HL-60 (cell line): Measurements from ENCODE around the gene NMNAT2.

Experiments
- DNase-seq, 2 experiments: peaks; one replicate each; pipeline ENCODE4 v3.0.0-alpha.2; 2010 to 2020; ENCODE audit warnings: low read depth in 1 of 2, low spot score in 1 of 2
- H3K27ac ChIP-seq: fragments of 250-450 bp; sonication (Bioruptor Pico); replicated peaks from 2 replicates; pipeline ENCODE4 v1.5.1; 2020; ENCODE audit warnings: mild to moderate bottlenecking, moderate library complexity
- H3K27me3 ChIP-seq: fragments of 250-450 bp; sonication (Bioruptor Pico); 2 replicates; pipeline ENCODE4 v1.5.1; 2021; ENCODE audit warnings: mild to moderate bottlenecking, moderate library complexity; ENCODE audit not compliant: insufficient read depth, poor library complexity, severe bottlenecking
- H3K4me3 ChIP-seq: replicated peaks from 2 replicates; pipeline ENCODE4 v1.5.1; 2011; ENCODE audit warnings: mild to moderate bottlenecking, control low read depth, low read length; ENCODE audit not compliant: insufficient read depth
- GABPA ChIP-seq: IDR thresholded peaks from 2 replicates; pipeline ENCODE4 v1.6.1; 2012; ENCODE audit warnings: low read depth
- POLR2AphosphoS5 ChIP-seq: IDR thresholded peaks from 2 replicates; pipeline ENCODE4 v1.6.1; 2012; ENCODE audit warnings: low read depth
- SPI1 ChIP-seq: IDR thresholded peaks from 2 replicates; pipeline ENCODE4 v1.6.1; 2012; ENCODE audit warnings: low read depth, mild to moderate bottlenecking, borderline replicate concordance
- TF ChIP-seq, protein P1 (sequence below): IDR thresholded peaks from one replicate; pipeline ENCODE4 v1.5.1; 2011; ENCODE audit warnings: low read length, control low read depth, inconsistent platforms; ENCODE audit not compliant: insufficient read depth
- TF ChIP-seq, protein P2 (sequence below): IDR thresholded peaks from 2 replicates; pipeline ENCODE4 v1.6.1; 2012; ENCODE audit warnings: low read depth; ENCODE audit not compliant: insufficient replicate concordance

NMNAT2 gene

DNA sequence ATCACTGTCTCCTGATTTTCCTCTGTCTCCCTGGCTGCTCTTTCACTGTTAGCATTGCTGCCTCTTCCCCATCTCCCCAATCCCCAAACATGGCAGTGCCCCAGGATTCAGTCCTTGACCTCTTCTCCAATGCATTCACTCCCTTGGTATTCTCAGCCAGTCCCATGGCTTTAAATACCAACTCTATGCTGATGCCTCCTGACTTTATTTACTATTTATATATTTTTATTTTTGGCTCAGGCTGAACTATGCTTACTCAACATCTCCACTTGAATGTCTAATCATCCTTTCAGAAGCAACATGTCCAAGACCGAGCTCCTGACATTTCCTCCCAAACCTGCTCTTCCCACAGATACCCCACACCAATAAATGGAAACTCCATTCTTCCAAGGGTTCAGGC is 26.3 kb downstream of the NMNAT2 start:
- H3K27ac ChIP-seq = no peak overlapping the region
- no peak for DNase-seq

DNA sequence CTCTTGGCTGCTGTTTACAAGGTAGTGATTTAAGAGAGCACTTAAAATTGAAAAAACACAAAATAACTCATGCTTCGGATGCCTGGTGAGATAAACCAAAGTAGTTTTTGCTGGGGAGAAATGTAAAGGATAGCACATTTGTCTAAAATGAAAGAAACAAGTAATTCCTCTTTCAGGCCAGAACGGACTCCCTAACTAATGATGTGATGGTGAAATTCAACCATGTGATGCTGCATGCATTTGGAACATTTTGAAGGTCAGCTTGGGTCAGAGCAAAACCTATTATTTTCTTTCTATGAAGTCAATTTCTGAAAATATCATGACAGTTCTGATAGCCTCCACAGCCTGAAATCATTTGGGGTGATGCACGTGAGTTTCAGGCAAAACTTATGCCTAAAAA is 27.6 kb downstream of the NMNAT2 start:
- no peak overlapping the region for H3K4me3 ChIP-seq
- no peak for TF ChIP-seq POLR2AphosphoS5
- H3K27me3 ChIP-seq = peaks cover 6% of the 10 kb centered on the region
- DNase-seq = no peak
- H3K27ac ChIP-seq = no peak overlapping the region

More for the DNA sequence above, 26.3 kb downstream of the NMNAT2 start:
- TF ChIP-seq GABPA (no peak), SPI1 (no peak)
- TF ChIP-seq, protein P1, sequence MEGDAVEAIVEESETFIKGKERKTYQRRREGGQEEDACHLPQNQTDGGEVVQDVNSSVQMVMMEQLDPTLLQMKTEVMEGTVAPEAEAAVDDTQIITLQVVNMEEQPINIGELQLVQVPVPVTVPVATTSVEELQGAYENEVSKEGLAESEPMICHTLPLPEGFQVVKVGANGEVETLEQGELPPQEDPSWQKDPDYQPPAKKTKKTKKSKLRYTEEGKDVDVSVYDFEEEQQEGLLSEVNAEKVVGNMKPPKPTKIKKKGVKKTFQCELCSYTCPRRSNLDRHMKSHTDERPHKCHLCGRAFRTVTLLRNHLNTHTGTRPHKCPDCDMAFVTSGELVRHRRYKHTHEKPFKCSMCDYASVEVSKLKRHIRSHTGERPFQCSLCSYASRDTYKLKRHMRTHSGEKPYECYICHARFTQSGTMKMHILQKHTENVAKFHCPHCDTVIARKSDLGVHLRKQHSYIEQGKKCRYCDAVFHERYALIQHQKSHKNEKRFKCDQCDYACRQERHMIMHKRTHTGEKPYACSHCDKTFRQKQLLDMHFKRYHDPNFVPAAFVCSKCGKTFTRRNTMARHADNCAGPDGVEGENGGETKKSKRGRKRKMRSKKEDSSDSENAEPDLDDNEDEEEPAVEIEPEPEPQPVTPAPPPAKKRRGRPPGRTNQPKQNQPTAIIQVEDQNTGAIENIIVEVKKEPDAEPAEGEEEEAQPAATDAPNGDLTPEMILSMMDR = no peak
- TF ChIP-seq, protein P2, sequence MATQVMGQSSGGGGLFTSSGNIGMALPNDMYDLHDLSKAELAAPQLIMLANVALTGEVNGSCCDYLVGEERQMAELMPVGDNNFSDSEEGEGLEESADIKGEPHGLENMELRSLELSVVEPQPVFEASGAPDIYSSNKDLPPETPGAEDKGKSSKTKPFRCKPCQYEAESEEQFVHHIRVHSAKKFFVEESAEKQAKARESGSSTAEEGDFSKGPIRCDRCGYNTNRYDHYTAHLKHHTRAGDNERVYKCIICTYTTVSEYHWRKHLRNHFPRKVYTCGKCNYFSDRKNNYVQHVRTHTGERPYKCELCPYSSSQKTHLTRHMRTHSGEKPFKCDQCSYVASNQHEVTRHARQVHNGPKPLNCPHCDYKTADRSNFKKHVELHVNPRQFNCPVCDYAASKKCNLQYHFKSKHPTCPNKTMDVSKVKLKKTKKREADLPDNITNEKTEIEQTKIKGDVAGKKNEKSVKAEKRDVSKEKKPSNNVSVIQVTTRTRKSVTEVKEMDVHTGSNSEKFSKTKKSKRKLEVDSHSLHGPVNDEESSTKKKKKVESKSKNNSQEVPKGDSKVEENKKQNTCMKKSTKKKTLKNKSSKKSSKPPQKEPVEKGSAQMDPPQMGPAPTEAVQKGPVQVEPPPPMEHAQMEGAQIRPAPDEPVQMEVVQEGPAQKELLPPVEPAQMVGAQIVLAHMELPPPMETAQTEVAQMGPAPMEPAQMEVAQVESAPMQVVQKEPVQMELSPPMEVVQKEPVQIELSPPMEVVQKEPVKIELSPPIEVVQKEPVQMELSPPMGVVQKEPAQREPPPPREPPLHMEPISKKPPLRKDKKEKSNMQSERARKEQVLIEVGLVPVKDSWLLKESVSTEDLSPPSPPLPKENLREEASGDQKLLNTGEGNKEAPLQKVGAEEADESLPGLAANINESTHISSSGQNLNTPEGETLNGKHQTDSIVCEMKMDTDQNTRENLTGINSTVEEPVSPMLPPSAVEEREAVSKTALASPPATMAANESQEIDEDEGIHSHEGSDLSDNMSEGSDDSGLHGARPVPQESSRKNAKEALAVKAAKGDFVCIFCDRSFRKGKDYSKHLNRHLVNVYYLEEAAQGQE = no peak
- peaks cover 6% of the 10 kb centered on the region for H3K27me3 ChIP-seq
- H3K4me3 ChIP-seq = no peak overlapping the region

DNA sequence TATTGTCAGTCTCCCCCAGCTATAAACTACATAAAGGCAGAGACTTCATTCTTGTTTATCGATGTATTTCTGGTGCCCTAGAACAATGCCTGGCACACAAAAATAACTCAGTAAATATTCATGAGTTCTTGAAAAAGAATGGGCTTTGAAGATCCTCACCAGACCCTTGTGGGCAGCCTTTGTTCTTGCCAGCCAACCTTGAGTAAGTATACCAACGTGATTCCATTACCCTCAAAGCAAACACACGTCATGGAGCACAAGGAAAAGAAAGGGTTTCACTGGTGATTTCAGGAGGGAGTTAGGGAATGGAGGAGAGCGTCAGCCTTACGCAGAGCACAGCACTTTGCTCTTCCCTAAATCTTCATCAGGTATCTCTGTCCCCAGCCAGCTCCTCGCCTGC is 29.4 kb downstream of the NMNAT2 start:
- TF ChIP-seq, protein P2 = no peak
- TF ChIP-seq, protein P1 = no peak
- TF ChIP-seq GABPA (no peak), SPI1 (no peak), POLR2AphosphoS5 (no peak)
- peaks cover 3% of the 10 kb centered on the region for H3K27me3 ChIP-seq
- H3K27ac ChIP-seq = no peak overlapping the region
- DNase-seq = no peak
- no peak overlapping the region for H3K4me3 ChIP-seq

DNA sequence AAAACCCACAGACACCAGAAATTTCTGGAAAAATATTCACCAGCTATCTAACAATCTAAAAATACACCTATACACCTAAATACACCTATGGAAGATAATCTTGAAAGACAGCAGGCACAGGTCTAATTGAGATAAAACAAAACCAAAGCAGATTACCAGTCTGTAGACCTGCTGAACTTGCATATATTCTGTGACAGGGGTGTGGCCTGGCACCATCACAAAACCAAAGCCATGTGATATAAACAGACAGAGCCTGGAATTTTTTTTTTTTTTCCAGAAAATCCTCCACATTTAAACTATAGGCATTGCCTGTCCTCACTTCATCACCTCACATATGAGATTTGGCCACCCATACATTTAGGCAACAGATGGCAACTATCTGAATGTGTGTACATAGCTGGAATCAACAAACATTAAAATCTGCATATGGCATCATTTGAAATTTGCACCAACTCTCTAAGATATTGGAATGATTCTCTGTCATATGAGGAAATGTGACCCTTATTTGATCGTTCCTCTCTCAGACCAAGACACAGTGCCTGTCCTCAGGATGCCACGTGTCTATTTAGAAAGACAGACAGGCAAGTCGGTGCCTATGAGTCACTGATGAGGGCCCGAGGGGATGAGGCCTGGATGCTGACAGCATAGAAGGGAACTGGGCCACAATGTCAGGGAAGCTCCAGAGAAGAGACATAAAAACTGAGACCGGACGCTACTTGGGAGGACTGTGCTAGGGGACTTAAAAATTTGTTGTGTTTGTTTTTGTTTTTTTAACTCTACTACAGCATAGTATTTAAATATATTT is 32.6 kb downstream of the NMNAT2 start:
- TF ChIP-seq, protein P1 = no peak
- TF ChIP-seq GABPA (no peak), POLR2AphosphoS5 (no peak), SPI1 (no peak)
- TF ChIP-seq, protein P2 = no peak

More for the DNA sequence above, 32.6 kb downstream of the NMNAT2 start:
- DNase-seq = no peak
- peaks cover 3% of the 10 kb centered on the region for H3K27me3 ChIP-seq
- H3K4me3 ChIP-seq = no peak overlapping the region
- H3K27ac ChIP-seq = no peak overlapping the region
